Activated naive CD4-positive, alpha-beta T cell treated with anti-CD3 and anti-CD28 coated beads for 36 hours (primary cell): ENCODE data around the gene GNA15. TPM values are rescaled to one million over a fixed set of nuclear protein-coding genes. Genes with fewer than 3 reads are reported as not detected.
A peak's percentile ranks its signal among the peaks of the same experiment; 100 is the strongest.
"Not testable (repeated sequence)": the region's sequence is repeated elsewhere in the genome, so short reads cannot be mapped to it uniquely, and the experiment has no call there.

Experiments used
- CTCF ChIA-PET: fragments of 350-600 bp; sonication (Branson Sonifier 250); formaldehyde crosslinking; loops from one replicate; lab custom pipeline; 2021; ENCODE audit warnings: antibody characterized with exemption; lab: Charles Lee
- DNase-seq: peaks from one replicate; pipeline ENCODE4 v3.0.0-alpha.2; 2020
- H3K27ac Mint-ChIP-seq: one replicate; pipeline ENCODE4 v1.8.0; 2021; ENCODE audit warnings: mild to moderate bottlenecking, mixed read lengths
- H3K27me3 Mint-ChIP-seq: one replicate; pipeline ENCODE4 v1.8.0; 2021; ENCODE audit warnings: low read depth, mixed read lengths
- H3K36me3 Mint-ChIP-seq: one replicate; pipeline ENCODE4 v1.8.0; 2021; ENCODE audit warnings: low read depth, mixed read lengths
- H3K4me1 Mint-ChIP-seq: one replicate; pipeline ENCODE4 v1.8.0; 2021; ENCODE audit warnings: low read depth, mixed read lengths
- H3K4me3 Mint-ChIP-seq: one replicate; pipeline ENCODE4 v1.8.0; 2021; ENCODE audit warnings: mild to moderate bottlenecking, moderate library complexity, mixed read lengths
- H3K9me3 Mint-ChIP-seq: one replicate; pipeline ENCODE4 v1.8.0; 2021; ENCODE audit warnings: mixed read lengths
- intact Hi-C: fragments of 100-400 bp; cut with micrococcal nuclease; formaldehyde crosslinking; loops from one replicate; pipeline ENCODE4 v1.15.1; 2023
- total RNA-seq, 2 experiments: library from RNA; stranded (reverse); gene quantifications; one replicate each; pipeline ENCODE4 v1.2.3, GENCODE V29; 2021

Gene GNA15
- 10 to 100 TPM; 26.6 to 28.4 TPM for total RNA-seq

- CTCF ChIA-PET = interaction anchor here (0.6 to 1.1 kb wide), 3 partner anchors 23 to 33 kb away, joined by 4 to 5 read pairs (median 4); no protein-coding TSS in a partner anchor
- Mint-ChIP-seq H3K36me3 (peaks cover 2% of the 10 kb centered on the region), H3K4me1 (peaks cover 36% of the 10 kb centered on the region), H3K4me3 (peak within 1 kb of the TSS; percentile 69), H3K27ac (peak within 1 kb of the TSS; percentile 46), H3K27me3 (peaks cover 7% of the 10 kb centered on the region), H3K9me3 (no peaks in the 10 kb centered on the region)
- intact Hi-C loops = no loop called here
- DNase-seq = peak; percentile 67
Observed at GRCh38 chr19:3135961-3136683, at the start of gene GNA15. Gene GNA15, plus strand, starts transcription at chr19:3136033. Its CDS starts 418 bp downstream, at chr19:3136451.

- intact Hi-C loops = no loop called here
- no peaks in the 10 kb centered on the region for H3K4me1 Mint-ChIP-seq
- H3K36me3 Mint-ChIP-seq = no peaks in the 10 kb centered on the region
- H3K4me3 Mint-ChIP-seq = no peak overlapping the region
- H3K27me3 Mint-ChIP-seq = no peaks in the 10 kb centered on the region
- CTCF ChIA-PET = interaction anchor here (1.1 kb wide), 1 partner anchor 16 kb away, joined by 3 read pairs; no protein-coding TSS in a partner anchor
- no peak overlapping the region for H3K27ac Mint-ChIP-seq
- H3K9me3 Mint-ChIP-seq = no peaks in the 10 kb centered on the region
- DNase-seq = no peak
Observed at GRCh38 chr19:3087769-3088168, 48.1 kb upstream of the GNA15 start.

- DNase-seq, intact Hi-C loops, H3K27ac Mint-ChIP-seq, H3K4me1 Mint-ChIP-seq, H3K36me3 Mint-ChIP-seq, H3K27me3 Mint-ChIP-seq, H3K9me3 Mint-ChIP-seq, H3K4me3 Mint-ChIP-seq: not testable (repeated sequence)
- CTCF ChIA-PET = interaction anchor here (1.1 to 1.4 kb wide), 3 partner anchors 13 to 138 kb away, joined by 4 to 11 read pairs (median 6); no protein-coding TSS in a partner anchor
Observed at GRCh38 chr19:3089299-3089855, 46.5 kb upstream of the GNA15 start.

- peak; percentile 59 for DNase-seq
- no peaks in the 10 kb centered on the region for H3K27me3 Mint-ChIP-seq
- intact Hi-C loops = loop anchor here (2.0 to 5.0 kb wide), 2 partner anchors 60 to 193 kb away; partner anchors contain the start of gene ZNF57
- no peaks in the 10 kb centered on the region for H3K36me3 Mint-ChIP-seq
- no peaks in the 10 kb centered on the region for H3K9me3 Mint-ChIP-seq
- no peak overlapping the region for H3K27ac Mint-ChIP-seq
- CTCF ChIA-PET = interaction anchor here (0.5 to 3.0 kb wide), 4 partner anchors 9 to 144 kb away, joined by 3 to 15 read pairs (median 8); no protein-coding TSS in a partner anchor
- H3K4me3 Mint-ChIP-seq = peak overlapping the region; percentile 77
- H3K4me1 Mint-ChIP-seq = peaks cover 34% of the 10 kb centered on the region
Observed at GRCh38 chr19:3094601-3095440, 41.0 kb upstream of the GNA15 start.

- peak; percentile 75 for DNase-seq
- H3K27ac Mint-ChIP-seq = no peak overlapping the region
- intact Hi-C loops = loop anchor here (2.0 kb wide), 1 partner anchor 61 kb away; no protein-coding TSS in a partner anchor
Observed at GRCh38 chr19:3095441-3096191, 40.2 kb upstream of the GNA15 start.

GRCh38 chr19:3096267-3096901 lies 39.4 kb upstream of the GNA15 start:
- intact Hi-C loops = no loop called here
- peak overlapping the region; percentile 77 for H3K4me3 Mint-ChIP-seq

More at GRCh38 chr19:3095441-3096191, 40.2 kb upstream of the GNA15 start:
- CTCF ChIA-PET = interaction anchor here (0.5 to 3.0 kb wide), 6 partner anchors 8 to 619 kb away, joined by 3 to 15 read pairs (median 4); no protein-coding TSS in a partner anchor
- no peaks in the 10 kb centered on the region for H3K36me3 Mint-ChIP-seq
- no peaks in the 10 kb centered on the region for H3K27me3 Mint-ChIP-seq
- no peaks in the 10 kb centered on the region for H3K9me3 Mint-ChIP-seq
- peak overlapping the region; percentile 77 for H3K4me3 Mint-ChIP-seq
- peaks cover 37% of the 10 kb centered on the region for H3K4me1 Mint-ChIP-seq

GRCh38 chr19:3096902-3097326 lies 38.9 kb upstream of the GNA15 start:
- Mint-ChIP-seq H3K27ac (no peak overlapping the region), H3K4me1 (peaks cover 37% of the 10 kb centered on the region), H3K36me3 (no peaks in the 10 kb centered on the region), H3K27me3 (no peaks in the 10 kb centered on the region), H3K4me3 (no peak overlapping the region), H3K9me3 (no peaks in the 10 kb centered on the region)
- intact Hi-C loops = no loop called here
- no peak for DNase-seq
- CTCF ChIA-PET = interaction anchor here (0.6 to 3.0 kb wide), 2 partner anchors 11 to 21 kb away, joined by 3 to 11 read pairs; no protein-coding TSS in a partner anchor

More at GRCh38 chr19:3096267-3096901, 39.4 kb upstream of the GNA15 start:
- no peak overlapping the region for H3K27ac Mint-ChIP-seq
- H3K27me3 Mint-ChIP-seq = no peaks in the 10 kb centered on the region
- peaks cover 37% of the 10 kb centered on the region for H3K4me1 Mint-ChIP-seq
- CTCF ChIA-PET = interaction anchor here (0.6 to 3.0 kb wide), 4 partner anchors 8 to 146 kb away, joined by 3 to 15 read pairs (median 8); no protein-coding TSS in a partner anchor
- no peak for DNase-seq
- H3K36me3 Mint-ChIP-seq = no peaks in the 10 kb centered on the region
- H3K9me3 Mint-ChIP-seq = no peaks in the 10 kb centered on the region

GRCh38 chr19:3097442-3097871 lies 38.4 kb upstream of the GNA15 start:
- H3K4me3 Mint-ChIP-seq = no peak overlapping the region
- no peaks in the 10 kb centered on the region for H3K36me3 Mint-ChIP-seq
- CTCF ChIA-PET = interaction anchor here (3.0 kb wide), 1 partner anchor 10 kb away, joined by 11 read pairs; no protein-coding TSS in a partner anchor
- no peaks in the 10 kb centered on the region for H3K27me3 Mint-ChIP-seq
- no peaks in the 10 kb centered on the region for H3K9me3 Mint-ChIP-seq
- intact Hi-C loops = no loop called here
- DNase-seq = no peak
- no peak overlapping the region for H3K27ac Mint-ChIP-seq
- peaks cover 38% of the 10 kb centered on the region for H3K4me1 Mint-ChIP-seq

GRCh38 chr19:3098141-3098514 lies 37.7 kb upstream of the GNA15 start:
- Mint-ChIP-seq H3K4me3 (no peak overlapping the region), H3K27me3 (no peaks in the 10 kb centered on the region), H3K4me1 (peaks cover 38% of the 10 kb centered on the region), H3K9me3 (no peaks in the 10 kb centered on the region), H3K27ac (no peak overlapping the region), H3K36me3 (no peaks in the 10 kb centered on the region)
- intact Hi-C loops = no loop called here
- CTCF ChIA-PET = interaction anchor here (1.0 kb wide), 1 partner anchor 10 kb away, joined by 3 read pairs; no protein-coding TSS in a partner anchor
- DNase-seq = no peak

GRCh38 chr19:3098515-3099346 lies 37.1 kb upstream of the GNA15 start:
- no peaks in the 10 kb centered on the region for H3K27me3 Mint-ChIP-seq
- CTCF ChIA-PET = interaction anchor here (0.6 to 1.0 kb wide), 3 partner anchors 10 to 28 kb away, joined by 3 read pairs; no protein-coding TSS in a partner anchor
- no peak overlapping the region for H3K27ac Mint-ChIP-seq
- H3K9me3 Mint-ChIP-seq = no peaks in the 10 kb centered on the region
- no peaks in the 10 kb centered on the region for H3K36me3 Mint-ChIP-seq
- intact Hi-C loops = no loop called here
- DNase-seq = no peak
- peaks cover 40% of the 10 kb centered on the region for H3K4me1 Mint-ChIP-seq
- H3K4me3 Mint-ChIP-seq = no peak overlapping the region
